Lower leg skin (tissue), 3 donors: ENCODE data around the gene EPRS1.

ENCODE experiments used
- CTCF ChIP-seq, 3 donors: fragments of 450-650 bp; IDR thresholded peaks; one replicate each; pipeline ENCODE4 v1.5.1; 2016; ENCODE audit warnings: antibody characterized with exemption in 3 of 3, mild to moderate bottlenecking in 3 of 3, moderate library complexity in 2 of 3
- POLR2A ChIP-seq, 2 donors: fragments of 450-650 bp; IDR thresholded peaks; one replicate each; pipeline ENCODE4 v1.6.1; 2016 to 2017; ENCODE audit warnings: antibody characterized with exemption in 2 of 2, mild to moderate bottlenecking in 1 of 2, moderate library complexity in 1 of 2

- TF ChIP-seq CTCF (IDR thresholded peaks at IDR 0.05) (no peak), POLR2A (IDR thresholded peaks at IDR 0.05) (no peak)
Measured at GRCh38 chr1:220094016-220094911, 48.0 kb upstream of the EPRS1 start, which contains the start of gene IARS2.
